ENCODE measurements around the gene AP2A1. TPM values are rescaled to one million over a fixed set of nuclear protein-coding genes. Genes with fewer than 3 reads are reported as not detected.

Gene AP2A1
- total and polyA plus RNA-seq, 4 donors = 20.1 to 123 (median 57.5) TPM

DNA sequence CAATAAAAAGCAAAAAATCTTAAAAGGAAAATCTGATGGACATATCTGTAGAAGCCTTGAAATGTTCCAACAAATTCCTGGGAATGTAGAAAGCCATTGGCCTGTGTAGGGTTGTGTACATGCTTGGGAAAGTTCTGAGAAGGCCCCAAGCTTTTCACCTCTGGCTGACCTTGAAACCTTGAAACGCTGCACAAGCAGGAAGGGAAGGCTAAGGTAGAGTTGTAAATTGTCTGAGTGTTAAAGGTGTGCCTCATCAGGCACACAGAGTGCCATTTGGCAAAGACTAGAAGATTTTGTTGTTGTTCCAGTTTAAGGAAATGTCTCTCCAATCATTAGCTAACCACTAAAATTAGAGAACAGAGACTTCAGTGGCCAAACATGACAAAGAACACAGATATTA is 14.1 kb upstream of the AP2A1 start:
- TF ChIP-seq EGR1 (IDR thresholded peaks at IDR 0.05; ENCODE audit: low read depth in 2 of 2) (no peak), RXRA (IDR thresholded peaks at IDR 0.05) (no peak), JUND (IDR thresholded peaks at IDR 0.05) (no peak), FOXA2 (IDR thresholded peaks at IDR 0.05) (no peak), RAD21 (IDR thresholded peaks at IDR 0.05) (no peak), HNF4G (IDR thresholded peaks at IDR 0.05) (no peak), TAF1 (conservative IDR thresholded peaks at IDR 0.05) (no peak), FOXA1 (IDR thresholded peaks at IDR 0.05) (no peak), HNF4A (conservative IDR thresholded peaks at IDR 0.05) (no peak), SP1 (IDR thresholded peaks at IDR 0.05) (no peak), NR2F2 (IDR thresholded peaks at IDR 0.05) (no peak), YY1 (IDR thresholded peaks at IDR 0.05) (no peak)
- TF ChIP-seq, protein P1, sequence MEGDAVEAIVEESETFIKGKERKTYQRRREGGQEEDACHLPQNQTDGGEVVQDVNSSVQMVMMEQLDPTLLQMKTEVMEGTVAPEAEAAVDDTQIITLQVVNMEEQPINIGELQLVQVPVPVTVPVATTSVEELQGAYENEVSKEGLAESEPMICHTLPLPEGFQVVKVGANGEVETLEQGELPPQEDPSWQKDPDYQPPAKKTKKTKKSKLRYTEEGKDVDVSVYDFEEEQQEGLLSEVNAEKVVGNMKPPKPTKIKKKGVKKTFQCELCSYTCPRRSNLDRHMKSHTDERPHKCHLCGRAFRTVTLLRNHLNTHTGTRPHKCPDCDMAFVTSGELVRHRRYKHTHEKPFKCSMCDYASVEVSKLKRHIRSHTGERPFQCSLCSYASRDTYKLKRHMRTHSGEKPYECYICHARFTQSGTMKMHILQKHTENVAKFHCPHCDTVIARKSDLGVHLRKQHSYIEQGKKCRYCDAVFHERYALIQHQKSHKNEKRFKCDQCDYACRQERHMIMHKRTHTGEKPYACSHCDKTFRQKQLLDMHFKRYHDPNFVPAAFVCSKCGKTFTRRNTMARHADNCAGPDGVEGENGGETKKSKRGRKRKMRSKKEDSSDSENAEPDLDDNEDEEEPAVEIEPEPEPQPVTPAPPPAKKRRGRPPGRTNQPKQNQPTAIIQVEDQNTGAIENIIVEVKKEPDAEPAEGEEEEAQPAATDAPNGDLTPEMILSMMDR (IDR thresholded peaks at IDR 0.05; ENCODE audit: low read depth, low read length, missing input control) = no peak
- TF ChIP-seq, protein P2, sequence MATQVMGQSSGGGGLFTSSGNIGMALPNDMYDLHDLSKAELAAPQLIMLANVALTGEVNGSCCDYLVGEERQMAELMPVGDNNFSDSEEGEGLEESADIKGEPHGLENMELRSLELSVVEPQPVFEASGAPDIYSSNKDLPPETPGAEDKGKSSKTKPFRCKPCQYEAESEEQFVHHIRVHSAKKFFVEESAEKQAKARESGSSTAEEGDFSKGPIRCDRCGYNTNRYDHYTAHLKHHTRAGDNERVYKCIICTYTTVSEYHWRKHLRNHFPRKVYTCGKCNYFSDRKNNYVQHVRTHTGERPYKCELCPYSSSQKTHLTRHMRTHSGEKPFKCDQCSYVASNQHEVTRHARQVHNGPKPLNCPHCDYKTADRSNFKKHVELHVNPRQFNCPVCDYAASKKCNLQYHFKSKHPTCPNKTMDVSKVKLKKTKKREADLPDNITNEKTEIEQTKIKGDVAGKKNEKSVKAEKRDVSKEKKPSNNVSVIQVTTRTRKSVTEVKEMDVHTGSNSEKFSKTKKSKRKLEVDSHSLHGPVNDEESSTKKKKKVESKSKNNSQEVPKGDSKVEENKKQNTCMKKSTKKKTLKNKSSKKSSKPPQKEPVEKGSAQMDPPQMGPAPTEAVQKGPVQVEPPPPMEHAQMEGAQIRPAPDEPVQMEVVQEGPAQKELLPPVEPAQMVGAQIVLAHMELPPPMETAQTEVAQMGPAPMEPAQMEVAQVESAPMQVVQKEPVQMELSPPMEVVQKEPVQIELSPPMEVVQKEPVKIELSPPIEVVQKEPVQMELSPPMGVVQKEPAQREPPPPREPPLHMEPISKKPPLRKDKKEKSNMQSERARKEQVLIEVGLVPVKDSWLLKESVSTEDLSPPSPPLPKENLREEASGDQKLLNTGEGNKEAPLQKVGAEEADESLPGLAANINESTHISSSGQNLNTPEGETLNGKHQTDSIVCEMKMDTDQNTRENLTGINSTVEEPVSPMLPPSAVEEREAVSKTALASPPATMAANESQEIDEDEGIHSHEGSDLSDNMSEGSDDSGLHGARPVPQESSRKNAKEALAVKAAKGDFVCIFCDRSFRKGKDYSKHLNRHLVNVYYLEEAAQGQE (IDR thresholded peaks at IDR 0.05) = no peak
- TF ChIP-seq, protein P3, sequence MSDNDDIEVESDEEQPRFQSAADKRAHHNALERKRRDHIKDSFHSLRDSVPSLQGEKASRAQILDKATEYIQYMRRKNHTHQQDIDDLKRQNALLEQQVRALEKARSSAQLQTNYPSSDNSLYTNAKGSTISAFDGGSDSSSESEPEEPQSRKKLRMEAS (IDR thresholded peaks at IDR 0.05) = no peak
- TF ChIP-seq, protein P4, sequence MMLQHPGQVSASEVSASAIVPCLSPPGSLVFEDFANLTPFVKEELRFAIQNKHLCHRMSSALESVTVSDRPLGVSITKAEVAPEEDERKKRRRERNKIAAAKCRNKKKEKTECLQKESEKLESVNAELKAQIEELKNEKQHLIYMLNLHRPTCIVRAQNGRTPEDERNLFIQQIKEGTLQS (IDR thresholded peaks at IDR 0.05) = no peak
- TF ChIP-seq, protein P5, sequence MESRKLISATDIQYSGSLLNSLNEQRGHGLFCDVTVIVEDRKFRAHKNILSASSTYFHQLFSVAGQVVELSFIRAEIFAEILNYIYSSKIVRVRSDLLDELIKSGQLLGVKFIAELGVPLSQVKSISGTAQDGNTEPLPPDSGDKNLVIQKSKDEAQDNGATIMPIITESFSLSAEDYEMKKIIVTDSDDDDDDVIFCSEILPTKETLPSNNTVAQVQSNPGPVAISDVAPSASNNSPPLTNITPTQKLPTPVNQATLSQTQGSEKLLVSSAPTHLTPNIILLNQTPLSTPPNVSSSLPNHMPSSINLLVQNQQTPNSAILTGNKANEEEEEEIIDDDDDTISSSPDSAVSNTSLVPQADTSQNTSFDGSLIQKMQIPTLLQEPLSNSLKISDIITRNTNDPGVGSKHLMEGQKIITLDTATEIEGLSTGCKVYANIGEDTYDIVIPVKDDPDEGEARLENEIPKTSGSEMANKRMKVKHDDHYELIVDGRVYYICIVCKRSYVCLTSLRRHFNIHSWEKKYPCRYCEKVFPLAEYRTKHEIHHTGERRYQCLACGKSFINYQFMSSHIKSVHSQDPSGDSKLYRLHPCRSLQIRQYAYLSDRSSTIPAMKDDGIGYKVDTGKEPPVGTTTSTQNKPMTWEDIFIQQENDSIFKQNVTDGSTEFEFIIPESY (IDR thresholded peaks at IDR 0.05) = no peak
- Histone ChIP-seq H3K4me1 (ENCODE audit: control insufficient read depth in 4 of 4, insufficient read depth in 4 of 4, low read length in 3 of 4) (no peaks in the 10 kb centered on the region), H3K36me3 (ENCODE audit: control insufficient read depth in 4 of 4, insufficient read depth in 3 of 4, low read depth in 1 of 4, low read length in 3 of 4) (no peaks in the 10 kb centered on the region), H3K9ac (ENCODE audit: low read depth in 1 of 2, low read length in 2 of 2) (no peak overlapping the region), H3K27ac (ENCODE audit: low read depth in 1 of 2, low read length in 2 of 2) (no peak overlapping the region), H3K27me3 (ENCODE audit: control insufficient read depth in 4 of 4, insufficient read depth in 4 of 4, low read length in 3 of 4) (no peaks in the 10 kb centered on the region), H3K9me3 (ENCODE audit: control insufficient read depth in 4 of 4, low read length in 3 of 4) (peaks cover 0 to 1% (median 0%) of the 10 kb centered on the region in 4 donors), H3K4me3 (ENCODE audit: low read depth in 1 of 3, low read length in 3 of 3) (no peak overlapping the region)
- DNase-seq (ENCODE audit: low spot score) = no peak
- WGBS = 76% methylated on average over 1 of the region's 1 CpG

DNA sequence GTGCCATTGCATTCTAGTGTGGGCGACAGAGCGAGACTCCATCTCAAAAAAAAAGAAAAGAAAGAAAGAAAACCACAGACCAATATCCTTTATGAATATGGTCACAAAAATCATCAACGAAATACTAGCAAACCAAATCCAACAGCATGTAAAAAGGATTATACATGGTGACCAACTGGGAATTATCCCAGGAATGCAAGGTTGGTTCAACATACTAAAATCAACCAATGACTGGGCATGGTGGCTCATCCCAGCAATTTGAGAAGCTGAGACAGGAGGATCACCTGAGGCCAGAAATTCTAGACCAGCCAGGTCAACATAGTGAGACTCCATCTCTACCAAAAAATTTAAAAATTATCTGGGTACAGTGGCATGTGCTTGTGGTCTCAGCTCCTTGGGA is 10.8 kb upstream of the AP2A1 start:
- Histone ChIP-seq H3K27me3 (ENCODE audit: control insufficient read depth in 4 of 4, insufficient read depth in 4 of 4, low read length in 3 of 4) (no peaks in the 10 kb centered on the region), H3K9me3 (ENCODE audit: control insufficient read depth in 4 of 4, low read length in 3 of 4) (peaks cover 0 to 1% (median 0%) of the 10 kb centered on the region in 4 donors), H3K36me3 (ENCODE audit: control insufficient read depth in 4 of 4, insufficient read depth in 3 of 4, low read depth in 1 of 4, low read length in 3 of 4) (no peaks in the 10 kb centered on the region), H3K27ac (ENCODE audit: low read depth in 1 of 2, low read length in 2 of 2) (no peak overlapping the region), H3K4me3 (ENCODE audit: low read depth in 1 of 3, low read length in 3 of 3) (no peak overlapping the region), H3K4me1 (ENCODE audit: control insufficient read depth in 4 of 4, insufficient read depth in 4 of 4, low read length in 3 of 4) (no peaks in the 10 kb centered on the region), H3K9ac (ENCODE audit: low read depth in 1 of 2, low read length in 2 of 2) (no peak overlapping the region)
- no peak for DNase-seq (ENCODE audit: low spot score)
- WGBS = 92% methylated on average over 3 of the region's 3 CpGs
- TF ChIP-seq YY1 (IDR thresholded peaks at IDR 0.05) = no peak
- TF ChIP-seq JUND (IDR thresholded peaks at IDR 0.05) = no peak
- TF ChIP-seq EGR1 (IDR thresholded peaks at IDR 0.05; ENCODE audit: low read depth in 2 of 2) = no peak
- TF ChIP-seq NR2F2 (IDR thresholded peaks at IDR 0.05) = no peak
- TF ChIP-seq, protein P2 (IDR thresholded peaks at IDR 0.05) = no peak
- TF ChIP-seq HNF4G (IDR thresholded peaks at IDR 0.05) = no peak
- TF ChIP-seq TAF1 (conservative IDR thresholded peaks at IDR 0.05) = no peak
- no peak for TF ChIP-seq SP1 (IDR thresholded peaks at IDR 0.05)
- TF ChIP-seq, protein P3 (IDR thresholded peaks at IDR 0.05) = no peak
- no peak for TF ChIP-seq RAD21 (IDR thresholded peaks at IDR 0.05)
- TF ChIP-seq, protein P4 (IDR thresholded peaks at IDR 0.05) = no peak
- no peak for TF ChIP-seq GABPA (IDR thresholded peaks at IDR 0.05 in 1 of 2, conservative IDR thresholded peaks at IDR 0.05 in 1 of 2)

Data from liver (tissue), 9 donors.